HG03521 (cell line): ENCODE measurements around the gene PDCD1.
"Not testable (repeated sequence)": the region's sequence is repeated elsewhere in the genome, so short reads cannot be mapped to it uniquely, and the experiment has no call there.

Experiments used
- ATAC-seq: cut with Tn5 transposase; IDR thresholded peaks from one replicate; pipeline ENCODE4 v1.9.1; 2021; ENCODE audit warnings: mild to moderate bottlenecking, moderate library complexity; ENCODE audit not compliant: unreplicated experiment

Gene PDCD1

GRCh38 chr2:241814643-241815476 is 43.8 kb downstream of the PDCD1 start:
- ATAC-seq: no peak

DNA sequence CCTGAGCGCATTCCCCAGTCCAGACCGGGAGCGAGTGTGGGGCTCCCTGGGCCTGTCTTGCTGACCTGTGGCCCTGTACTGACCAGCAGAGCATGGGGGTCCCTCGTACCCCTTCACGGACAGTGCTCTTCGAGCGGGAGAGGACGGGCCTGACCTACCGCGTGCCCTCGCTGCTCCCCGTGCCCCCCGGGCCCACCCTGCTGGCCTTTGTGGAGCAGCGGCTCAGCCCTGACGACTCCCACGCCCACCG is 44.4 kb downstream of the PDCD1 start:
- no peak for ATAC-seq

DNA sequence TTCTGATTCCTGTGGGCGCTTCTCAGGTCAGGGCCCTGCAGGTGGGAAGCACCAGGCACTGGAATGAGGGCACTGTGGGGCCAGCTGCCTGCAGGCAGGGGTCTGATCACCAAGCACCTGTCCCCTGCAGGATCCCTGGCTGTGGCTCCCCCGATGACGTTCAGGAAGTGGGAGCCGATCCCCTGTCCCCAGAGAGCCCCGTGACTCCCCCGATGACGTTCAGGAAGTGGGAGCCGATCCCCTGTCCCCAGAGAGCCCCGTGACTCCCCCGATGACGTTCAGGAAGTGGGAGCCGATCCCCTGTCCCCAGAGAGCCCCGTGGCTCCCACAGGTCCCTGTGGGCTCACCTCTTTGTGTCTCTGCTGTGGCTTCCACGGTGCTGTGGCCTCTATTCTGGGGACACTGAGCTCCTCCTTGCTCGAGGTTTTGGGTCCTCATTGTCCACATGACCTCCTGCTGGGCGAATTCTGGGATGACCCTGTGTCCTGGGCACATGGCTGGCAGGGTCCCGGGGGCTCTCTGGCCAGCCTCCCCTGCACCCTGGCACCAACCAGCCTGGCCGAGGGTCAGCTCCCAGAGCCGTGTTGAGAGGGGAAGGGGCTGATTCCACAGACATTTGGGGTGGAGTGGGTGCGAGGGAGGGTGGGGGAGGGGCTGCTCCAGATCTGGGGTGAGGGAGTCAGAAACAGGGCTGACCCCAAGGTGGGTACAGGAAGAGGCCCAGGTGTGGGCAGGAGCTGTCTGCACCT is 44.9 kb downstream of the PDCD1 start:
- ATAC-seq: no peak

GRCh38 chr2:241812730-241813643 is 45.7 kb downstream of the PDCD1 start:
- ATAC-seq: no peak

GRCh38 chr2:241811952-241812729 is 46.6 kb downstream of the PDCD1 start:
- no peak for ATAC-seq

DNA sequence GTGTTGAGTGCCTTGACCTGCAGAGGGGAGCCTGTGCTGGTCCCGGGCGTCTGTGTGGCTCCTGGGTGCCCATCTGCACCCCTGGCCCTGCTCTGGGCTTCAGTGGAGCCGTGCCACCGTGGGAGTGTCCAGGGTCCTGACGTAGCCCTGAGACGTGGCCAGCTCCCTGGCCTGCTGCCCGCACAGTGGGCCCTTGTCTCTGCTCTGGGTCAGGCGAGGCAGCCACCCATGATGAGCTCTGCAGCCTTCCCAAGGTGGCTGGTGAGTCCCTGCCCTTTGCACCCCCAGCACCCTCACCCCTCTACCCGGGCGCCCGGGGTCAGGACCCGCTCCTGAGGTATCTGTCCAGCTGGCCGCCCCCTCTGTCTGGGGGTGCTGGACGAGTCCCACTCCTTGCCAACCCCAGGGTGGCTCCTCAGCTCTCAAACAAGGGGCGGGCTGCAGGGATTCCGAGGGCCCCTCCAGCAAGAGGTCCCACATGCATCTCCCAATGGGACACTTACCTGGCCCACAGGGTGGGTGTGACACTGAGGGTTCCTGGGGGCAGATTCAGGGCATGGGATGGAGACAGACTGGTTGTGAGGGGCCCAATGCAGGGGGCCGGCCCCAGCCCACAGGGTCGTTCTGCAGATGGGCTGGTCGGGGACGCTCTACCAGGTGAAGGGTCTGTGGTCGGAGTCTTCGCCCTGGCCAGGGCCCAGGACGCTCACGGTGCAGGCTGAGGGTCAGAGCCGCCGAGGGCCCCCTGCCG is 47.3 kb downstream of the PDCD1 start:
- no peak for ATAC-seq

- no peak for ATAC-seq
These were observed 48.1 kb downstream of the PDCD1 start for GRCh38 chr2:241810307-241811200.

DNA sequence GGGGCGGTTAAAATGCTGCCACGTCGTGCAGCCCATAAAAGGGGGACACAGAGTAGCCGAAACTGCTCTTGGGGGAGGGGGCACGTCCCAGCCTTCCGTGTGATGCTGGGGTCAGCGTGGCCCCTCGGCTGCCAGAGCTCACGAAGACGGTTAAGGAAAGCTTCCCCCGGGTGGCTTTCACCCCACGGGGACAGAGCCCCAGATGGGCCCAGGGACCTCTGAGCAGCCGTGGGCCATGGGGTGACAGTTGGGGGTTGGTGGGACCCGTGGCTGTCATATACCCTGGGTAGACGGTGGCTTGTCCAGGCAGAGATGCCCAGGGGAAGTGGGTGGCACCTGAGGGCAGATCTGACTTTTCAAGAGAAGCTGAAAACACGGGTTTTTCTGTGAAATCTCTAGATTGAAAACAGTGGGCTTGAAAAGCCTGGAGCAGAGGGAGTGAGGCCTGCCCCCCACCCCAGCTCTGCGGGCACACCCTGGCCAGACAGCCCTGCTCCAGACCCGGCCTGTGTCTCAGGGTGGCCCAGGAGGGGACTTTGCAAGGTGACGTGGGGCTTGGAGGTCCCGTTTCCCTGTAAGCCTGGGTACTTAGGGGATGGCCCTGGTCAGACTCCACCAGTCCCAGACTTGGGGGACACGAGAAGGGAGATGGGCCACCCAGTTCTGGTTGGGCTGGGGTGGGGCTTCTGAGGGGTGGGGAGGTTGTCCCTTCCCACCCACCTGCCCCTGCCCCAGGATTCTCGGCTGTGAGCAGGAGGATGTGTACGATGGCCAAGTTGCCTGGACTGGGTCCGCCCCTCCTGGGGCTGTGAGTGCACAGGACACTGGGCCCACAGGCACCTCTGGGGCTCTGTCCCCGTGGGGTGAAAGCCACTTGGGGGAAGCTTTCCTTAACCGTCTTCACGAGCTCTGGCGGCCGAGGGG is 49.0 kb downstream of the PDCD1 start:
- no peak for ATAC-seq

- no peak for ATAC-seq
These were observed 49.8 kb downstream of the PDCD1 start, which contains the start of gene NEU4 for GRCh38 chr2:241808721-241809382. Gene NEU4, plus strand, starts transcription at chr2:241809193. Its CDS starts 5,292 bp downstream, at chr2:241814485.

- ATAC-seq: no peak
These were observed 50.5 kb downstream of the PDCD1 start for GRCh38 chr2:241808051-241808720.

- not testable (repeated sequence) for ATAC-seq
These were observed 52.5 kb downstream of the PDCD1 start for GRCh38 chr2:241806217-241806616.

GRCh38 chr2:241804326-241805229 is 54.1 kb downstream of the PDCD1 start:
- no peak for ATAC-seq

DNA sequence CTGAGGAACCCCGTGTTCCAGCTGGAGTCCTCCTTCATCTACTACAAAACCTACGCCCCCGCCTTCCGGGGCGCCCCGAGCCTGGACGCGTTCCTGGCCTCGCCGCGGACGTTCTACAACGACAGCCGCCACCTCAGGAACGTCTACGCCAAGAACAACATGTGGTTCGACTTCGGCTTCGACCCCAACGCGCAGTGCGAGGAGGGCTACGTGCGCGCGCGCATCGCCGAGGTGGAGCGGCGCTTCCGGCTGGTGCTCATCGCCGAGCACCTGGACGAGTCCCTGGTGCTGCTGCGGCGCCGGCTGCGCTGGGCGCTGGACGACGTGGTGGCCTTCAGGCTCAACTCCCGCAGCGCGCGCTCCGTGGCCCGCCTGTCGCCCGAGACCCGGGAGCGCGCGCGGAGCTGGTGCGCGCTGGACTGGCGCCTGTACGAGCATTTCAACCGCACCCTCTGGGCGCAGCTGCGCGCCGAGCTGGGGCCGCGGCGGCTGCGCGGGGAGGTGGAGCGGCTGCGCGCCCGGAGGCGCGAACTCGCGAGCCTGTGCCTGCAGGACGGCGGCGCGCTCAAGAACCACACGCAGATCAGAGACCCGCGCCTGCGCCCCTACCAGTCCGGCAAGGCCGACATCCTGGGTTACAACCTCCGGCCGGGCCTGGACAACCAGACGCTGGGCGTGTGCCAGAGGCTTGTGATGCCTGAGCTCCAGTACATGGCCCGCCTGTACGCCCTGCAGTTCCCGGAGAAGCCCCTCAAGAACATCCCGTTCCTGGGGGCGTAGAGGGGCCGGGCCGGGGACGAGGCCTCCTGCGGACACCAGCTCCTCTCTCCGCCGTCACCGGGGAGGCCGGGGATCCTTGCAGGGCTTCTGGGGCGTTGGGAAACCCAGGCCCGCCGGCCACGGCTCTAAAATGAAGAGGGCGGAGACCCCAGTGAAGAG is 55.0 kb downstream of the PDCD1 start:
- no peak for ATAC-seq
